Esophagus muscularis mucosa (tissue), 4 donors: Measurements from ENCODE around the gene LRRC30. TPM values are rescaled to one million over a fixed set of nuclear protein-coding genes. Genes with fewer than 3 reads are reported as not detected.

Experiments
- DNase-seq: peaks from one replicate; pipeline ENCODE4 v3.0.0-alpha.2; 2017; ENCODE audit errors: extremely low spot score
- H3K27ac ChIP-seq, 4 donors: fragments of 200-600 bp; sonication (generic); replicated peaks in 1 of 4; 1 replicate in 3 of 4; 2 replicates in 1 of 4; pipeline ENCODE4 v1.5.1; 2016 to 2019; ENCODE audit warnings: mild to moderate bottlenecking in 1 of 4
- H3K27me3 ChIP-seq, 4 donors: fragments of 200-600 bp; sonication (generic); one replicate each; pipeline versions ENCODE4 v1.5.1 to v1.6.0; 2016 to 2019
- H3K36me3 ChIP-seq, 4 donors: fragments of 200-600 bp; sonication (generic); one replicate each; pipeline ENCODE4 v1.5.1; 2016 to 2019
- H3K4me1 ChIP-seq, 4 donors: fragments of 200-600 bp; sonication (generic); one replicate each; pipeline ENCODE4 v1.5.1; 2016 to 2019
- H3K4me3 ChIP-seq, 4 donors: fragments of 200-600 bp; sonication (generic); 1 replicate in 2 of 4; 2 replicates in 2 of 4; pipeline ENCODE4 v1.5.1; 2016 to 2019; ENCODE audit warnings: mild to moderate bottlenecking in 4 of 4, moderate library complexity in 1 of 4
- H3K9me3 ChIP-seq, 4 donors: fragments of 200-600 bp; sonication (generic); 1 replicate in 3 of 4; 2 replicates in 1 of 4; pipeline ENCODE4 v1.5.1; 2016 to 2019
- CTCF ChIP-seq, 3 experiments: fragments of 200-600 bp in 2 of 3; fragments of 450-650 bp in 1 of 3; sonication (generic) in 2 of 3; IDR thresholded peaks; one replicate each; pipeline ENCODE4 v1.5.1; 2017 to 2019; ENCODE audit warnings: antibody characterized with exemption in 3 of 3, mild to moderate bottlenecking in 2 of 3, moderate library complexity in 1 of 3
- EP300 ChIP-seq: sonication (generic); formaldehyde crosslinking; IDR thresholded peaks from one replicate; pipeline ENCODE4 v1.6.1; 2017; ENCODE audit warnings: antibody characterized with exemption
- POLR2A ChIP-seq: fragments of 450-650 bp; IDR thresholded peaks from one replicate; pipeline ENCODE4 v1.6.1; 2017; ENCODE audit warnings: antibody characterized with exemption, moderate library complexity, mild to moderate bottlenecking, low read depth
- POLR2AphosphoS5 ChIP-seq, 2 donors: sonication (generic); formaldehyde crosslinking; IDR thresholded peaks; one replicate each; pipeline ENCODE4 v1.6.1; 2017; ENCODE audit warnings: antibody characterized with exemption in 2 of 2
- WGBS: methylation state at CpG from one replicate; pipeline ENCODE4 v1.1.5; 2018; 5-methylcytosine and 5-hydroxymethylcytosine counted together
- intact Hi-C: fragments of 100-400 bp; cut with DNase I; formaldehyde crosslinking; loops from one replicate; pipeline ENCODE4 v1.15.1; 2023
- total RNA-seq, 4 donors: library from RNA; depleted of rRNA; stranded (reverse); fragments of >200 nt; gene quantifications; one replicate each; pipeline versions ENCODE4 v1.1.0 to v1.2.1, GENCODE V29; 2016

Gene LRRC30
- total RNA-seq, 4 donors from 2014 or later = not detected

GRCh38 chr18:7257426-7257740 lies 26.5 kb downstream of the LRRC30 start:
- no peaks in the 10 kb centered on the region for H3K36me3 ChIP-seq
- intact Hi-C loops = no loop called here
- H3K27ac ChIP-seq = no peak overlapping the region
- TF ChIP-seq EP300 = no peak
- no peak for TF ChIP-seq POLR2A
- TF ChIP-seq POLR2AphosphoS5 (IDR thresholded peaks at IDR 0.05) = no peak
- no peak for TF ChIP-seq CTCF (IDR thresholded peaks at IDR 0.05)
- H3K27me3 ChIP-seq = no peaks in the 10 kb centered on the region
- 78% methylated on average over 3 of the region's 3 CpGs for WGBS
- peaks cover 0 to 13% (median 9%) of the 10 kb centered on the region in 4 donors for H3K4me1 ChIP-seq
- no peaks in the 10 kb centered on the region for H3K9me3 ChIP-seq
- no peak overlapping the region for H3K4me3 ChIP-seq
- DNase-seq = no peak

- WGBS = 54% methylated on average over 6 of the region's 6 CpGs
- Histone ChIP-seq H3K4me1 (peaks cover 0 to 13% (median 9%) of the 10 kb centered on the region in 4 donors), H3K27ac (no peak overlapping the region), H3K9me3 (no peaks in the 10 kb centered on the region), H3K36me3 (no peaks in the 10 kb centered on the region), H3K27me3 (no peaks in the 10 kb centered on the region), H3K4me3 (no peak overlapping the region)
- no peak for TF ChIP-seq EP300
- no peak for TF ChIP-seq POLR2AphosphoS5 (IDR thresholded peaks at IDR 0.05)
- no peak for TF ChIP-seq CTCF (IDR thresholded peaks at IDR 0.05)
- intact Hi-C loops = no loop called here
- DNase-seq = no peak
Observed at GRCh38 chr18:7259475-7259874, 28.6 kb downstream of the LRRC30 start.

GRCh38 chr18:7261199-7261598 lies 30.3 kb downstream of the LRRC30 start:
- 78% methylated on average over 3 of the region's 3 CpGs for WGBS
- H3K27me3 ChIP-seq = no peaks in the 10 kb centered on the region
- no peak for TF ChIP-seq POLR2AphosphoS5 (IDR thresholded peaks at IDR 0.05)
- H3K9me3 ChIP-seq = no peaks in the 10 kb centered on the region
- H3K27ac ChIP-seq = no peak overlapping the region
- peaks cover 0 to 13% (median 9%) of the 10 kb centered on the region in 4 donors for H3K4me1 ChIP-seq
- DNase-seq = no peak
- no peaks in the 10 kb centered on the region for H3K36me3 ChIP-seq
- H3K4me3 ChIP-seq = no peak overlapping the region
- intact Hi-C loops = no loop called here

GRCh38 chr18:7267973-7268372 lies 37.1 kb downstream of the LRRC30 start:
- Histone ChIP-seq H3K4me3 (no peak overlapping the region), H3K4me1 (peaks cover 6 to 10% (median 8%) of the 10 kb centered on the region in 4 donors), H3K9me3 (no peaks in the 10 kb centered on the region), H3K27ac (no peak overlapping the region), H3K36me3 (no peaks in the 10 kb centered on the region), H3K27me3 (no peaks in the 10 kb centered on the region)
- DNase-seq = no peak
- intact Hi-C loops = no loop called here
- TF ChIP-seq POLR2A (no peak), EP300 (no peak), CTCF (IDR thresholded peaks at IDR 0.05) (no peak), POLR2AphosphoS5 (IDR thresholded peaks at IDR 0.05) (no peak)
- WGBS = 91% methylated on average over 3 of the region's 3 CpGs

GRCh38 chr18:7269942-7270341 lies 39.1 kb downstream of the LRRC30 start:
- H3K9me3 ChIP-seq = no peaks in the 10 kb centered on the region
- no peak for DNase-seq
- no peaks in the 10 kb centered on the region for H3K36me3 ChIP-seq
- TF ChIP-seq CTCF (IDR thresholded peaks at IDR 0.05) (no peak), POLR2AphosphoS5 (IDR thresholded peaks at IDR 0.05) (no peak), EP300 (no peak), POLR2A (no peak)
- intact Hi-C loops = loop anchor here (10.0 kb wide), 3 partner anchors 185 to 1125 kb away; no protein-coding TSS in a partner anchor
- no peak overlapping the region for H3K4me3 ChIP-seq
- 61% methylated on average over 6 of the region's 6 CpGs for WGBS
- peaks cover 14 to 22% (median 18%) of the 10 kb centered on the region in 4 donors for H3K4me1 ChIP-seq
- H3K27me3 ChIP-seq = no peaks in the 10 kb centered on the region
- H3K27ac ChIP-seq = no peak overlapping the region
